ENCODE data around the gene SCGB3A1.
A peak's percentile ranks its signal among the peaks of the same experiment; 100 is the strongest.

The SCGB3A1 gene

GRCh38 chr5:180606215-180606785, 15.0 kb upstream of the SCGB3A1 start:
- no peak for DNase-seq (ENCODE audit: low read depth in 1 of 2, low spot score in 1 of 2)

- DNase-seq (ENCODE audit: low read depth in 1 of 2, low spot score in 1 of 2), result peak in 1 of 2 donors; percentile 41
These were observed 14.4 kb upstream of the SCGB3A1 start for GRCh38 chr5:180605554-180606214.

- DNase-seq (ENCODE audit: low read depth in 1 of 2, low spot score in 1 of 2), result no peak
These were observed 13.0 kb upstream of the SCGB3A1 start for GRCh38 chr5:180604271-180604670.

- no peak for DNase-seq (ENCODE audit: low read depth in 1 of 2, low spot score in 1 of 2)
These were observed 11.8 kb upstream of the SCGB3A1 start for GRCh38 chr5:180603076-180603594.

GRCh38 chr5:180602481-180603075, 11.3 kb upstream of the SCGB3A1 start:
- DNase-seq (ENCODE audit: low read depth in 1 of 2, low spot score in 1 of 2), result no peak

- no peak for DNase-seq (ENCODE audit: low read depth in 1 of 2, low spot score in 1 of 2)
These were observed 10.5 kb upstream of the SCGB3A1 start for GRCh38 chr5:180601591-180602480.

- DNase-seq (ENCODE audit: low read depth in 1 of 2, low spot score in 1 of 2), result no peak
These were observed 9.3 kb upstream of the SCGB3A1 start for GRCh38 chr5:180600554-180601041.

GRCh38 chr5:180599981-180600553, 8.8 kb upstream of the SCGB3A1 start:
- DNase-seq (ENCODE audit: low read depth in 1 of 2, low spot score in 1 of 2), result no peak

- no peak for DNase-seq (ENCODE audit: low read depth in 1 of 2, low spot score in 1 of 2)
These were observed 8.3 kb upstream of the SCGB3A1 start for GRCh38 chr5:180599590-180599914.

GRCh38 chr5:180598797-180599589, 7.7 kb upstream of the SCGB3A1 start:
- no peak for DNase-seq (ENCODE audit: low read depth in 1 of 2, low spot score in 1 of 2)

- no peak for DNase-seq (ENCODE audit: low read depth in 1 of 2, low spot score in 1 of 2)
These were observed 7.0 kb upstream of the SCGB3A1 start for GRCh38 chr5:180598316-180598701.

- no peak for DNase-seq (ENCODE audit: low read depth in 1 of 2, low spot score in 1 of 2)
These were observed 5.5 kb upstream of the SCGB3A1 start for GRCh38 chr5:180596668-180597231.

GRCh38 chr5:180596115-180596667, 4.9 kb upstream of the SCGB3A1 start:
- no peak for DNase-seq (ENCODE audit: low read depth in 1 of 2, low spot score in 1 of 2)

- no peak for DNase-seq (ENCODE audit: low read depth in 1 of 2, low spot score in 1 of 2)
These were observed 4.2 kb upstream of the SCGB3A1 start for GRCh38 chr5:180595381-180596114.

GRCh38 chr5:180595046-180595379, 3.7 kb upstream of the SCGB3A1 start:
- DNase-seq (ENCODE audit: low read depth in 1 of 2, low spot score in 1 of 2), result no peak

- no peak for DNase-seq (ENCODE audit: low read depth in 1 of 2, low spot score in 1 of 2)
These were observed 3.2 kb upstream of the SCGB3A1 start for GRCh38 chr5:180594311-180595045.

GRCh38 chr5:180593446-180594206, 2.3 kb upstream of the SCGB3A1 start:
- DNase-seq (ENCODE audit: low read depth in 1 of 2, low spot score in 1 of 2), result no peak

- DNase-seq (ENCODE audit: low read depth in 1 of 2, low spot score in 1 of 2), result no peak
These were observed 877 bp upstream of the SCGB3A1 start for GRCh38 chr5:180592176-180592575.

All from stimulated activated CD4-positive, alpha-beta T cell treated with anti-CD3 and anti-CD28 coated beads, Interleukin-15, amount 100 ng/mL, for 1 hour (primary cell).